HS-27A (cell line): ENCODE data around the gene OR8J1.
"Not testable (repeated sequence)": the region's sequence is repeated elsewhere in the genome, so short reads cannot be mapped to it uniquely, and the experiment has no call there.

Experiments
- DNase-seq: peaks from one replicate; pipeline ENCODE4 v3.0.0-alpha.2; 2012; ENCODE audit warnings: low read depth, missing footprints

OR8J1 gene

GRCh38 chr11:56353991-56354390 lies at the start of gene OR8J1:
Gene OR8J1 (plus strand): TSS chr11:56354291. CDS start chr11:56360247, 5,956 bp downstream.
- DNase-seq, result no peak

GRCh38 chr11:56307836-56308235 lies 46.3 kb upstream of the OR8J1 start:
- DNase-seq, result no peak

- no peak for DNase-seq
Observed at GRCh38 chr11:56314844-56315243, 39.2 kb upstream of the OR8J1 start, which contains the start of gene OR8K3. Gene OR8K3 (plus strand): TSS chr11:56315144. CDS start chr11:56318307, 3,163 bp downstream.

- no peak for DNase-seq
Observed at GRCh38 chr11:56331861-56332491, 22.1 kb upstream of the OR8J1 start.

- no peak for DNase-seq
Observed at GRCh38 chr11:56333156-56333555, 20.9 kb upstream of the OR8J1 start.

GRCh38 chr11:56340289-56340688 lies 13.8 kb upstream of the OR8J1 start:
- DNase-seq, result no peak

- no peak for DNase-seq
Observed at GRCh38 chr11:56345739-56346138, 8.4 kb upstream of the OR8J1 start, which contains the start of gene OR8K1. Gene OR8K1 (plus strand): TSS chr11:56346039. CDS start chr11:56346039, 0 bp downstream.

GRCh38 chr11:56375324-56375723 lies 21.2 kb downstream of the OR8J1 start, which contains the start of gene OR8U1:
Gene OR8U1 (plus strand): TSS chr11:56375624. CDS start chr11:56375624, 0 bp downstream.
- no peak for DNase-seq

- no peak for DNase-seq
Observed at GRCh38 chr11:56380120-56380519, 26.0 kb downstream of the OR8J1 start.

GRCh38 chr11:56394381-56394780 lies 40.3 kb downstream of the OR8J1 start:
- DNase-seq, result no peak

GRCh38 chr11:56396047-56396446 lies 42.0 kb downstream of the OR8J1 start:
- no peak for DNase-seq

GRCh38 chr11:56401858-56402461 lies 47.9 kb downstream of the OR8J1 start:
- not testable (repeated sequence) for DNase-seq

- no peak for DNase-seq
Observed at GRCh38 chr11:56404393-56404792, 50.3 kb downstream of the OR8J1 start.

GRCh38 chr11:56410801-56411200 lies 56.7 kb downstream of the OR8J1 start:
- DNase-seq, result no peak
